Measurements from ENCODE around the gene ELAVL2.

ELAVL2 gene

DNA sequence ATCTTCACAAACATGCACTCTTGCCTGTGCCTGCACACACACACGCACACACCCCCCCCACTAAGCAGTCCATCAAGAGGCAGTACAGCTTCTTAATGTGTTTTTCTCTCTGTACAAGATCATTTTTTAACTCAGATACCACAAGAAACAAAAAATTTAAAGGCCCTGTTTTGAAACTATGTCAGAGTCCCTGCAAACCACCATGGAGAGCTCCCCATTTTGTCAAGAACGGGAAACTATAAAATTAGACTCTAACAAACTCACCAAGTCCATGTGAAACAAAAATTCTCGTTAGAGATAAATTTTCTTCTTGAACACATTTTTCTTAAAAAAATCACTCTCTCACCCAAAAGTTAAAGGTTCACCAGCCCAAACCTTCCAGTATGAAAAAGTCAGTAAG lies 86.3 kb downstream of the ELAVL2 start:
- no peak overlapping the region for H3K4me3 ChIP-seq (ENCODE audit: low read depth, low read length)
- TF ChIP-seq CTCF (IDR thresholded peaks at IDR 0.05; ENCODE audit: borderline replicate concordance, insufficient read depth, low read depth, low read length) = no peak

DNA sequence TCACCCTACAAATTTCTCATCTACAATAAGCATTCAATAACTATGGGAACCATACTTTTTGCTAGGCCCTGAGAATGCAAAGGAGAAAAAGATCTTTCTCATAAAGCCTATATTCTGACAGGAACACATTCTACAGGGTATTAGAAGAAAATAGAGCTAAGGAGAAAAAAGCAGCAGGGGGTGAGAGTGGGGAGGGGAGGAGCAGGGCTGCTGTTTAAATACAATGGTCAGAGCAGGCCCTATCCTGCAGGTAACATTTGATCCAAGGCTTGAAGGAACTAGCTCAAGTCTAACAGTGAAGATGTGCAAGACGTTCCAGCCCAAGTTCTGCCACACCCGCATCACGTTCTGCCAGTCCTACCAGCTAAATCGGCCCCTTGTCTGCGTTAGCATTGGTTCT lies 89.7 kb downstream of the ELAVL2 start:
- TF ChIP-seq CTCF (IDR thresholded peaks at IDR 0.05; ENCODE audit: borderline replicate concordance, insufficient read depth, low read depth, low read length) = no peak
- no peak overlapping the region for H3K4me3 ChIP-seq (ENCODE audit: low read depth, low read length)

DNA sequence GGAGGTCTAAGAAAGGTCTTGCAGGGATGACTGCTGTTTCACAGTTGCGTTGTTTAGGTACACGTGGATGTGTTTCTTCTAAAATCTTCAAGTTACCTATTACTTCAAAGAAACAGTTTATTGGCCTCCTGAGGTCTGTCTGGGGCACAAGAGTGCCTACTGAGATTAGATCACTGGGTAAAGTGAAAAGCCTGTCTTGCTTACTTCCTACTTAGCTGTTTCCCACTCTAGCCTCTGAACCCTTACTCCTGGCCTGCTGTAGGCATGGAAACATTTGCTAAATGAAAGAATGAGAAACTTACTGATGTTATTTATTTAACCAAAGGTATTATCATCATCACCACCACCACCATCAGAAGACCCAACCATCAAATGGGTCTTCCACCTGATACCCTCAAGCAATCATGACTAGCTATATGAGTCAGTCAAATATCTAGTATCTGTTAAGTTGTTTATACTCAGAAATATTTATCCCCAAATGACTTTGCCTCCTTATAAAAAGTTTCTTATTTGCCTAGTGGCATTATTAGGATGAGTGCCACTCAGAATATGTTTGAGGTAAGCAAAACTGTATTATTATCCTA lies 92.5 kb downstream of the ELAVL2 start:
- no peak overlapping the region for H3K4me3 ChIP-seq (ENCODE audit: low read depth, low read length)
- TF ChIP-seq CTCF (IDR thresholded peaks at IDR 0.05; ENCODE audit: borderline replicate concordance, insufficient read depth, low read depth, low read length) = no peak

DNA sequence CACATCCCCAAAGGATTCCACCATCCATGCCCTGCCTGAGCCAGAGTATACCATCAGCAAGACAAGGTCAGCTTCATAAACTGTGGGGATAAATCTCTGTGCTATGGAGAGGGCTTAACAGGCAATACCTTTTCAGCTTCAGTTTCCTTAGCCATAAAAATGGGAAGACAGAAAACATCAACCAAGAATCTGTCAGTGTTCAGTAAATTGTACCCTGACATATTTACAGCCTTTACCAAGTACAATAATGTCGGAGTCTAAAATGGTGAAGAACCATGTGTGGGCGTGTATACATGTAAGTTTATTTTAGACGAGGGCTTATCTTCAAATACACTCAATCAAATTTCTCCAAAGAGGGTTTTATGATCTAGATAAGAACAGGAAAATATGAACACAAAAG lies 94.7 kb downstream of the ELAVL2 start:
- H3K4me3 ChIP-seq (ENCODE audit: low read depth, low read length) = no peak overlapping the region

DNA sequence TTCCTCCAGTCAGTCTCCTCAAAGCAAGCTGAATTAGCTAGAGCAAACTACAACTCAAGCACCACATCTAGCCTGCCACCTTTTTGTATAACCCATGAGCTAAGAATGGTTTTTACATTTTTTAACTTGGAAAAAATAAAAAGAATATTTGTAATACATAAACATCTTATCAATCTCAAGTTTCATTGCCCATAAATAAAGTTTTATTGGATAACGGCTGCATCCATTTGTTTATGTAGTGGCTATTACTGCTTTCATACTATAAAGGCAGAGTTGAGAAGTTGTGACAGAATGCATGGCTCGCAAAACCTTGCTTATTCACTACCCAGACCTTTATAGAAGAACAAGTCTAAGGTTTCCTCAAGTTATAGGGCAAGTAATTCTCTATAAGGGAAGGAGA lies 95.7 kb downstream of the ELAVL2 start:
- H3K4me3 ChIP-seq (ENCODE audit: low read depth, low read length) = no peak overlapping the region
- no peak for TF ChIP-seq CTCF (IDR thresholded peaks at IDR 0.05; ENCODE audit: borderline replicate concordance, insufficient read depth, low read depth, low read length)

More for the DNA sequence above, 94.7 kb downstream of the ELAVL2 start:
- no peak for TF ChIP-seq CTCF (IDR thresholded peaks at IDR 0.05; ENCODE audit: borderline replicate concordance, insufficient read depth, low read depth, low read length)

GRCh38 chr9:23728736-23729135 lies 97.3 kb downstream of the ELAVL2 start:
- no peak overlapping the region for H3K4me3 ChIP-seq (ENCODE audit: low read depth, low read length)
- no peak for TF ChIP-seq CTCF (IDR thresholded peaks at IDR 0.05; ENCODE audit: borderline replicate concordance, insufficient read depth, low read depth, low read length)

- no peak for TF ChIP-seq CTCF (IDR thresholded peaks at IDR 0.05; ENCODE audit: borderline replicate concordance, insufficient read depth, low read depth, low read length)
- no peak overlapping the region for H3K4me3 ChIP-seq (ENCODE audit: low read depth, low read length)
Observed at GRCh38 chr9:23725279-23725946, 100.6 kb downstream of the ELAVL2 start.

Data from GM12875 (cell line).